ENCODE measurements around the gene PRR11.
A peak's percentile ranks its signal among the peaks of the same experiment; 100 is the strongest.

The PRR11 gene

DNA sequence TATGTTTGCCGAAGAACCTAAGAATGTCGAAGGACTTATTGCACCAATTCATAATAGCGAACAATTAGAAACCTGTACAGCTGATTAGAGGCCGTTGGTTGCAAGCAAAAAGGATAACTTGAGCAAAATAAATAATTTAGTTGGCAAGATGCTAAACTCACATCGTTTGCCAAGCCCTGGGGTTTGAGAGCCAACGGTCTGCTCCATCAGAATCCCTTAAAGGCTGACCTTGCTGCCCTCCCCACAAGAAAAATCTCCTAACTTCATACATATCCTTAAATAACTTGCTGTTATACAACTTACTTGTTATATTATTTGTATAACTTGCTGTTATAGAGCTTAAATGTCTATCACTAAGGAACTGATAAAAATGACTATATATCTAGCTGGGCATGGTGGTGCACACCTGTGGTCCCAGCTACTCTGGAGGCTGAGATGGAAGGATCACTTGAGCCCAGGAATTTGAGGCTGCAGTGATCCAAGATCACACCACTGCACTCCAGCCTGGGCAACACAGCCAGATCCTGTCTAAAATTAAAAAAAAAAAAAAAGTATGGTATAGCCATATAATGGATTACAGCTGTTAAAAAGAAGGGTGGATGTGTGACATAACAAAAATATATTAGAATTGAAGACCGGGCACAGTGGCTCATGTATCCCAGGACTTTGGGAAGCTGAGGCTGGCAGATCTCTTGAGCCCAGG is 47.0 kb upstream of the PRR11 start:
- peaks cover 38% of the 10 kb centered on the region for H3K36me3 ChIP-seq (ENCODE audit: low read depth)
- peak overlapping the region; percentile 74 for H3K27ac ChIP-seq (ENCODE audit: poor library complexity, severe bottlenecking)
- ATAC-seq (ENCODE audit: low read depth), result no peak
- DNase-seq (ENCODE audit: low spot score), result no peak
- peaks cover 8% of the 10 kb centered on the region for H3K4me1 ChIP-seq (ENCODE audit: insufficient read depth, poor library complexity, severe bottlenecking)
- no peak overlapping the region for H3K4me3 ChIP-seq (ENCODE audit: severe bottlenecking)
- H3K27me3 ChIP-seq (ENCODE audit: insufficient read depth, poor library complexity, severe bottlenecking), result no peaks in the 10 kb centered on the region
- TF ChIP-seq CTCF (IDR thresholded peaks at IDR 0.05; ENCODE audit: poor library complexity, severe bottlenecking), result no peak
- no peaks in the 10 kb centered on the region for H3K9me3 ChIP-seq (ENCODE audit: severe bottlenecking)

- DNase-seq (ENCODE audit: low spot score) (no peak), ATAC-seq (ENCODE audit: low read depth) (no peak)
- Histone ChIP-seq H3K4me1 (ENCODE audit: insufficient read depth, poor library complexity, severe bottlenecking) (no peaks in the 10 kb centered on the region), H3K9me3 (ENCODE audit: severe bottlenecking) (no peaks in the 10 kb centered on the region), H3K27ac (ENCODE audit: poor library complexity, severe bottlenecking) (no peak overlapping the region), H3K4me3 (ENCODE audit: severe bottlenecking) (no peak overlapping the region), H3K27me3 (ENCODE audit: insufficient read depth, poor library complexity, severe bottlenecking) (no peaks in the 10 kb centered on the region), H3K36me3 (ENCODE audit: low read depth) (peaks cover 47% of the 10 kb centered on the region)
- TF ChIP-seq CTCF (IDR thresholded peaks at IDR 0.05; ENCODE audit: poor library complexity, severe bottlenecking), result no peak
These were observed 44.6 kb upstream of the PRR11 start for GRCh38 chr17:59110973-59111372.

DNA sequence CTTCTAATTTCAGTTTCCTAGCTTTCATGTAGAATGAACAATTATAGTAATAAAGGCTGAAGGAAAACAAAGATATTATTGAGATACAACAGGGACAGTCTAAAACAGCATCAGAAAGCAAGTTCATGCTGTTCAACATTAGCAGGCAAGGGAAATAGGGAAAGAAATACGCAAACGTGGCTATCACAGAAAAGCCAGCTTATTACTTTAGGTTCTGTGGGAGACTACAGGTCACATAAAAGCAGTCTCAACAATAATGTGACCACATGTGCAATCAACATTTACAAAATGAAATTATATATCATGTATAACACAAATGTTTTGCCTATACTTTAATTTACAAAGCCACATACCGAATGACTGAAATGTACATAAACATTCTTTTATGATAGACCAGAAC is 44.0 kb upstream of the PRR11 start:
- Histone ChIP-seq H3K27ac (ENCODE audit: poor library complexity, severe bottlenecking) (no peak overlapping the region), H3K4me3 (ENCODE audit: severe bottlenecking) (no peak overlapping the region), H3K4me1 (ENCODE audit: insufficient read depth, poor library complexity, severe bottlenecking) (no peaks in the 10 kb centered on the region), H3K36me3 (ENCODE audit: low read depth) (peaks cover 53% of the 10 kb centered on the region), H3K27me3 (ENCODE audit: insufficient read depth, poor library complexity, severe bottlenecking) (no peaks in the 10 kb centered on the region), H3K9me3 (ENCODE audit: severe bottlenecking) (no peaks in the 10 kb centered on the region)
- ATAC-seq (ENCODE audit: low read depth) (no peak), DNase-seq (ENCODE audit: low spot score) (no peak)
- TF ChIP-seq CTCF (IDR thresholded peaks at IDR 0.05; ENCODE audit: poor library complexity, severe bottlenecking), result no peak

DNA sequence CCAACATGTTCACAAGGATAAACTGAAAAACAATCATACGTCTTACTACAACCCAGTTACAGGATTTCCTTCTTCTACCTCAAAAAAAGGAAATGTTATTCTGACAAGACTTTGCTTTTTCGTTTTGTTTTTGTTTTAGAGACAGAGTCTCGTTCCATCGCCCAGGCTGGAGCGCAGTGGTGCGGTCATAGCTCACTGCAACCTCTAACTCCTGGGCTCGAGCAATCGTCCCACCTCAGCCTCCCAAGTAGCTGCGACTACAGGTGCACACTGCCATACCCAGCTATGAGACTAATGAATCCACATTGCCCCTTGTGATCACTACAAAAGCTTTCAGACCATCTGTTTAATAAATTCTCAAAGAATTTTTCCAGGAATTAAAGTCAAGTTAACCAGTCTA is 40.1 kb upstream of the PRR11 start:
- no peak overlapping the region for H3K27ac ChIP-seq (ENCODE audit: poor library complexity, severe bottlenecking)
- H3K36me3 ChIP-seq (ENCODE audit: low read depth), result peaks cover 90% of the 10 kb centered on the region
- H3K4me1 ChIP-seq (ENCODE audit: insufficient read depth, poor library complexity, severe bottlenecking), result no peaks in the 10 kb centered on the region
- no peak for TF ChIP-seq CTCF (IDR thresholded peaks at IDR 0.05; ENCODE audit: poor library complexity, severe bottlenecking)
- H3K4me3 ChIP-seq (ENCODE audit: severe bottlenecking), result no peak overlapping the region
- H3K9me3 ChIP-seq (ENCODE audit: severe bottlenecking), result no peaks in the 10 kb centered on the region
- DNase-seq (ENCODE audit: low spot score) (no peak), ATAC-seq (ENCODE audit: low read depth) (no peak)
- H3K27me3 ChIP-seq (ENCODE audit: insufficient read depth, poor library complexity, severe bottlenecking), result no peaks in the 10 kb centered on the region

DNA sequence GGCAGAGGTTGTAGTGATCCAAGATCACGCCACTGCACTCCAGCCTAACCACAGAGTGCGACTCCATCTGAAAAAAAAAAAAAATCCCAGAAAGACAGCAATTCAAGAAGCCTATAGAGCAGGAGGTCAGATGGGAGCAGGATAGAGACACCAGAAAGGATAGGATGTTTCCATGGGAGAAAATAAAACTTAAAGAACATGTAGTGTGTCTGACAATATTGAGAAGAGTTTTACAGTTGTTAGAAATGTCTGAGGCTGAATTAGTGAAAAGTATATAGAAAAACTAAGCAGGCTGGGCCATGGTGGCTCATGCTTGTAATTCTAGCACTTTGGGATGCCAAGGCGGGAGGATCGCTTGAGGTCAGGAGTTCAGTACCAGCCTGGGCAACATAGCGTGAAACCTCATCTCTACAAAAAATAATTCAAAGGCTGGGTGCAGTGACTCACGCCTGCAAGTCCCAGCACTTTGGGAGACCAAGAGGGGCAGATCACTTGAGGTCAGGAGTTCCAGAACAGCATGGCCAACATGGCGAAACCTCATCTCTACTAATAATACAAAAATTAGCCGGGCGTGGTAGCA is 33.6 kb upstream of the PRR11 start:
- peaks cover 84% of the 10 kb centered on the region for H3K36me3 ChIP-seq (ENCODE audit: low read depth)
- ATAC-seq (ENCODE audit: low read depth) (peak; percentile 61), DNase-seq (ENCODE audit: low spot score) (no peak)
- no peaks in the 10 kb centered on the region for H3K27me3 ChIP-seq (ENCODE audit: insufficient read depth, poor library complexity, severe bottlenecking)
- H3K9me3 ChIP-seq (ENCODE audit: severe bottlenecking), result no peaks in the 10 kb centered on the region
- no peak for TF ChIP-seq CTCF (IDR thresholded peaks at IDR 0.05; ENCODE audit: poor library complexity, severe bottlenecking)
- H3K4me3 ChIP-seq (ENCODE audit: severe bottlenecking), result no peak overlapping the region
- H3K27ac ChIP-seq (ENCODE audit: poor library complexity, severe bottlenecking), result peak overlapping the region; percentile 32
- H3K4me1 ChIP-seq (ENCODE audit: insufficient read depth, poor library complexity, severe bottlenecking), result no peaks in the 10 kb centered on the region
